Measurements from ENCODE around the gene KMT2B. TPM values are rescaled to one million over a fixed set of nuclear protein-coding genes. Genes with fewer than 3 reads are reported as not detected.
A peak's percentile ranks its signal among the peaks of the same experiment; 100 is the strongest.

The KMT2B gene
- total and polyA plus RNA-seq, 2 donors (not counting 1 experiment from before 2014, with no cell fraction given) = 85.6 to 96.9 TPM

GRCh38 chr19:35712567-35713505 lies 5.0 kb upstream of the KMT2B start:
- peak overlapping the region; percentile 99 for H3K27ac Mint-ChIP-seq
- Histone ChIP-seq H3K79me2 (ENCODE audit: control insufficient read depth, insufficient read depth, low read length) (peaks cover 22% of the 10 kb centered on the region), H2AFZ (ENCODE audit: insufficient read depth, low read depth, low read length, poor library complexity, severe bottlenecking) (no peak overlapping the region), H3K9ac (ENCODE audit: low read length) (peak overlapping the region; percentile 58), H4K20me1 (ENCODE audit: control insufficient read depth, insufficient read depth, low read length, poor library complexity, severe bottlenecking) (no peaks in the 10 kb centered on the region), H3K36me3 (replicated peaks in 1 of 2; ENCODE audit: control extremely low read depth in 1 of 2, control insufficient read depth in 1 of 2, extremely low read depth in 1 of 2, insufficient read depth in 2 of 2, low read length in 1 of 2) (no peaks in the 10 kb centered on the region), H3K27ac (ENCODE audit: low read length in 2 of 2) (peak overlapping the region; percentile 85), H3K9me3 (ENCODE audit: control extremely low read depth in 1 of 3, control insufficient read depth in 2 of 3, insufficient read depth in 1 of 3, low read length in 2 of 3) (no peaks in the 10 kb centered on the region), H3K4me1 (ENCODE audit: control insufficient read depth in 2 of 2, insufficient read depth in 2 of 2, low read length in 2 of 2) (peaks cover 33 to 74% of the 10 kb centered on the region in 2 donors), H3K4me2 (replicated peaks; ENCODE audit: low read depth, low read length, poor library complexity, severe bottlenecking) (peak overlapping the region; percentile 94), H3K27me3 (replicated peaks in 1 of 4; ENCODE audit: control extremely low read depth in 1 of 4, control insufficient read depth in 3 of 4, insufficient read depth in 4 of 4, low read length in 3 of 4) (no peaks in the 10 kb centered on the region), H3K4me3 (ENCODE audit: control extremely low read depth in 1 of 5, extremely low read depth in 1 of 5, insufficient read depth in 1 of 5, low read depth in 2 of 5, low read length in 4 of 5) (peak overlapping the region in 4 of 5 experiments; percentile 39 to 76 (median 51))
- ChIA-PET CTCF (interaction anchor here (0.7 to 6.5 kb wide), 4 partner anchors 10 to 243 kb away, joined by 3 to 123 read pairs (median 24); no protein-coding TSS in a partner anchor), POLR2A (interaction anchor here (0.6 to 4.6 kb wide), 3 partner anchors 10 to 495 kb away, joined by 3 to 53 read pairs (median 4); partner anchors contain the start of gene IGFLR1)
- intact Hi-C loops (cut with micrococcal nuclease) = loop anchor here (10.0 kb wide), 2 partner anchors 192 to 368 kb away; partner anchors contain the start of genes FFAR1, HCST, NFKBID and TYROBP
- WGBS (ENCODE audit: insufficient coverage) = 62% methylated on average over 6 of the region's 11 CpGs
- H3K27me3 Mint-ChIP-seq = no peaks in the 10 kb centered on the region
- no peaks in the 10 kb centered on the region for H3K9me3 Mint-ChIP-seq (ENCODE audit: insufficient read depth)
- peak overlapping the region; percentile 98 for H3K4me3 Mint-ChIP-seq
- TF ChIP-seq EZH2 (IDR thresholded peaks at IDR 0.05; ENCODE audit: borderline replicate concordance, insufficient read depth, low read depth, low read length, poor library complexity, severe bottlenecking) (no peak), CTCF (IDR thresholded peaks at IDR 0.05) (no peak)
- peak; percentile 70 for DNase-seq
- no peak for ATAC-seq (ENCODE audit: low read depth)
- H3K4me1 Mint-ChIP-seq = peaks cover 63% of the 10 kb centered on the region
